ENCODE data around the gene LRP1.

LRP1 gene

DNA sequence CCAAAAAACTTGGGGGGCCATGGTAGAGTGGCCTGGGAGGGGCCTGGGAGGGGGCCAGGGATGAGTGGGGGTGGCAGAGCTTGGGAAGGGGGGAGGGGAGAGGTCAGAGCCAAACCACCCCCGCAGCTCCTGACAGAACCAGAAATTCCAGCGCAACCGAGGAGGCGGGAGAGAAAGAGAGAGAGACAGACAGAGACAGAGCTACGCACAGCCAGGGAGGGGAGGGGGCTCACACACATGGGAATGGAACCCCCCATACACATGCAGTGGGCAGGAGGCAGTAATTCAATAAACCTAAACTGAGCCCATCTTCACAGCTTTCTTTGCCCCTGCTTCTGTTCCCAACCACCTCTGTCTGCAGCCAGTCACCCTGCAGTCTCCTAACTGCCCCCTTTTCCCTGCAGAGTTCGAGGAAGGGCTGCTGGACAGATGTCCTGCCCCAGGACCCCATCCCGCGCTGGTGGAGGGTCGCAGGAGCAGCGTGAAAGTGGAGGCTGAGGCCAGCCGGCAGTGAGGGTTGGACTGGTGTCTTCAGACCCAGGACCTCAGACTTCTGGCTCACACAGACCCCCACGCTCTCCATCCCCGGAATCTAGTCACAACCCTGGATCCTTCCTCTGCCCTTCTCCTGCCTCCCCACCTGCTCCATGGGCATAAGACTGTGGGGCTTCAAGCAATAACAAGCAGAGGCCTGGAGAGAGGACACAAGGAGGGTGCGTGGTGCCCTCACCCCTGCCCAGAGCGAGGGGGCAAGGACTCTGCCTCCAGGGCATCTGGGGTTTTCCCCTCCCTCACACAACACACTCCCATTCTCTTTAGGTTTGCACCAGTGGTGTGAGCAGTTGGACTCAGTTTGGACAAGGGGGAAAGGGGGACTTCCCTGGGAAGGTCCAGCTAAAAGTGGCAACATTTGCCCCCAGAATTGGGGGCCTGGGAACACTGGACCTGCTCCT lies 33.8 kb upstream of the LRP1 start:
- no peak for DNase-seq (ENCODE audit: low read depth)

DNA sequence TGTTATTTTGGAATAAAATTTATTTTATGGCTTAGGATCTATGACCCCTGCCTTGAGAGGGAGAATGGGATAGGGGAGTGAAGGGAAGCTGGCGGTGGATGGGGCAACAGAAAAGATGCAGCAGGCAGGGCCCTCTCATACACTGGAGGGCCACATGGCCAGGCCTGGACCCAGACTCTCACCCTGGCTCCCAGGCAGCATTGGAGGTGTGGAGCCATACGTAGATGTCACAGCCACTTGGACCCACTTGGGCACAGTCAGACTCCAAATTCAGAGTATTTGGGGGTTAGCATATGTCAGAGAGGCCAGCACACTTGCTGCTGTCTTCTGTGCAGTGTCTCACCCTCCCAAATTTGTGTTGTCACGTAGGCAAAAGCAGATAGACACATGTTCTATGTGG lies 32.8 kb upstream of the LRP1 start:
- no peak for DNase-seq (ENCODE audit: low read depth)

DNA sequence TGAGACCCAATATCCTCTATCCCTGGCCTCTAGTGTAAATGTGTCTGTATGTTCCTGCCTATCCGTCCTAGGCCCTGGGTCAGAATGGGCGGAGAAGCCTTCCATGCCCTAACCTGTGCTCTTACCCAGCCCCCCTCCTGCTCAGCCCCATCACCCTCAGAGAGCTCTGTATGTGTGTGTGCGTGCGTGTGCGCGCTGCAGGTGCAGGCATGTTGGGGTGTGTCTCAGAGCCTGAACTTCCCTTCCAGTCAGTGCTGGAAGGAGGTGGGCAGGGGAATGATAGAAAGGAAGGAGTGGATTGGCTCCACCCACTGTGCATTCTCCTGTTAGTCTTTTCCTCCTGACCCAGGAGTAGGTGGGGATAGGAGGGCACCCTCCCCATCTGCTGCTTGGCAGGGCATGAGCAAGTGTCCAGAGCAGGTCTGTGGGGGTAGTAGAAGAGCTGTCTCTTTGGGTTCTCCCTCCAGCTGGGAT lies 32.1 kb upstream of the LRP1 start:
- DNase-seq (ENCODE audit: low read depth), result no peak

DNA sequence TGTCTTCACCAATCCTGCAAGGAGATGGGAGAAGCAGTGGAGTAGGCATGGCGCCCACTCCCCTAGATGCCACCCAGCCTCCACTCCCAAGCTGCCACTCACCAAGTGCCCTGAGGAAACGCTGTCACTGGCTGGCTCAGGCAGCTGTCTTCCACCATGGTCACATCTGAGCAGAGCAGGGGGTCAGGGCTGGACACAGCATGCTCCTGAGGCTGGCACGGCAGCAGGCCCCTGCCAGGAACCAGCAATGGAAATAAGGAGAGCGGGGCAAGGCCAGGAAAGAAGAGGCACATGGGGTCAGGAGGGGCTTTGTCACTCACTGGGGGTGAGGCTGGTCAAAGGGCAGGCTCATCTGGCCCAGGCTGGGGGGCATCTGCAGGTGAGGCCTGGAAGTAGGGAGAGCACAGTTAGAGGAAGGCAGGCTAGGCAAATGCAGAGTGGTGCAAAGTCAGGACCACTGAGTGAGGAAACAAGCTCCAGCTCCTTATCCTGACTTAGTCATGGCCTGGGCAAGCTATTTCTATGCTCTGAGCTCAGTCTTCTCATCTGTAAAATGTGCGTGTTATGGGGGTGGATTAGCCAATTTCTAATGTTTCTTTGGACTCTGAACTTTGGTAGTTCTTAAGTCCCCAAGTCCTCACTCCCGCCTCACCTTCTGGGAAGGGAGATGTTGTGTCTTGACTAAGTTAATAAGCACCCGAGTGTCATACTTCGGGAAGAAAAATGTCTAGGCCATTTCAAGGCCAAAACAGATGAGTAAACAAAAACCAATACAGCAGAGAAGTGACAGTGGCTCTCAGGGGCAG lies 31.3 kb upstream of the LRP1 start:
- DNase-seq (ENCODE audit: low read depth), result no peak

DNA sequence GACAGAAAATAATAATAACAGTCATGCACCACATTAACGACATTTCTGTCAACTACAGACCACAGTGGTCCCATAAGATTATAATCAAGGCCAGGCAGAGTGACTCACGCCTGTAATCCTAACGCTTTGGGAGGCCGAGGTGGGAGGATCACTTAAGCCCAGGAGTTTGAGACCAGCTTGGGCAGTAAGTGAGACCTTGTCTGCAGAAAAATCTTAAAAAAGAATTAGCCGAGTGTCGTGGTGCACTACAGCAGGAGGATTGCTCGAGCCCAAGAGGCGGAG lies 30.8 kb upstream of the LRP1 start:
- DNase-seq (ENCODE audit: low read depth), result no peak

DNA sequence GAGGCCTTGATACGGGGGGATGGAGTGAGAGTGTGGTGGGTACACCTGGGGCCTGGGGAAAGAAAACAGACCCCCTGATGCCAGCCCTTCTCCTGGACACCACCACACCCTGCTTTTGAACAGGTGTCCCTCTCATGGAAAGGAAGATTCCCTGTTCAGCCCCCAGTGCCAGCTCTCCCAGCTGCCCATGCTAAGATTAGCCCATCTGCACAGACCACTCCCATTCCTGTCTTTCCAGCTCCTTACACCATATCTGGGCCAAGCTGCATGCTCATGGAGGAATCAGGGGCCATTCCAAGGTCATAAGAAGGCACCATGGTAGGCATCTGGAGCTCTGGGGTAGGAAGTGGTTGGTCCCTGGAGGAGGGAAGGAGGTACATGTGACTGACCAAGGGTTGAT lies 29.7 kb upstream of the LRP1 start:
- no peak for DNase-seq (ENCODE audit: low read depth)

DNA sequence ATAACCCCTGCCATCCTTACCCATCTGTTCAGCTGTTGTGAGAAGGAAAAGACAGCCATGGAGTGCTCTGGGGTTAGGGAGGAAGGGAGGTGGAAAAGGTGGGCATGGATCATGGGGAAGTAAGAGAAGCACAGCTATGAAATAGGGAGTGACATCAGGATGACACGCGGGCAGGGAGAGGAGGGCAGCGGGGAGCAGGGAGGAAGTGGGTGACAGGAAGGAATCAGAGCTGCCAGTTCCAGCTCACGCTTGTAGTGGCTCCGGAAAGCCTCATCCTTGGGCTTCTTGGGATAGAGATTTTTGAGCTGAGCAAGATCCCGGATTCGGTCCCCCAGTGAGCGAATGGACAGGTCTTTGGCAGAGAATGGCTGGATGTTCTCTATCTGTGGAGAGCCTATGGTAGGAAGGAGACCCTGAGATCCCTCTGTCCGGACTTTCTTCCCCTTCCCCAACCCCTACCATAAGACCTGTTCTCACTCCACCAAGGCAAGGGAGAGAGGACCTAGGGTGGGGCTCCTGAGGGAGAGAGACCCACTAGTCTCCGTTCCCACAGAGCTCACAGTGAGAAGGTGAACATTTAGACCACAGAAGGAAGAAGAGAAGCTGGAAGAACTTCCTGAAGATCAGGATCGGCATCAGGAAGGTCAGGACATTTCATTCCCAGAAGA lies 29.1 kb upstream of the LRP1 start:
- DNase-seq (ENCODE audit: low read depth), result no peak

DNA sequence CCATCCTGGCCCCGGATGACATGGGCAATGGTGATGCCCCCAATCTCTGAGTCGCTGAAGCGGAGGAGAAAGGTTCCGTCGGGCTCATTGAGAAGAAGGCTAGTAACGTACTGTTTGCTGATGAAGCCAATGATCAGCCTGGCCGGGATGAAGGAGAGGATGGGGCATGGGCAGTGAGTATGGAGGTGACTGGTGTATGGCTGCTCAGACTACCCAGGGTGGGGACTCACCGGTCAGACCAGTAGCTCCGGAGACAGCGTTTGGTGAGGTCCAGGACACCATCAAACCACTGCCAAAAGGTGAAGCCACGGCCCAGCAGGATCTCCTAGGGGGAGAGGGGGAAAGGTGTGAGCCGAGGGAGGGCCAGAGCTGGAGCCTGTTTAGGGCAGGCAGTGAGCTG lies 28.5 kb upstream of the LRP1 start:
- no peak for DNase-seq (ENCODE audit: low read depth)

DNA sequence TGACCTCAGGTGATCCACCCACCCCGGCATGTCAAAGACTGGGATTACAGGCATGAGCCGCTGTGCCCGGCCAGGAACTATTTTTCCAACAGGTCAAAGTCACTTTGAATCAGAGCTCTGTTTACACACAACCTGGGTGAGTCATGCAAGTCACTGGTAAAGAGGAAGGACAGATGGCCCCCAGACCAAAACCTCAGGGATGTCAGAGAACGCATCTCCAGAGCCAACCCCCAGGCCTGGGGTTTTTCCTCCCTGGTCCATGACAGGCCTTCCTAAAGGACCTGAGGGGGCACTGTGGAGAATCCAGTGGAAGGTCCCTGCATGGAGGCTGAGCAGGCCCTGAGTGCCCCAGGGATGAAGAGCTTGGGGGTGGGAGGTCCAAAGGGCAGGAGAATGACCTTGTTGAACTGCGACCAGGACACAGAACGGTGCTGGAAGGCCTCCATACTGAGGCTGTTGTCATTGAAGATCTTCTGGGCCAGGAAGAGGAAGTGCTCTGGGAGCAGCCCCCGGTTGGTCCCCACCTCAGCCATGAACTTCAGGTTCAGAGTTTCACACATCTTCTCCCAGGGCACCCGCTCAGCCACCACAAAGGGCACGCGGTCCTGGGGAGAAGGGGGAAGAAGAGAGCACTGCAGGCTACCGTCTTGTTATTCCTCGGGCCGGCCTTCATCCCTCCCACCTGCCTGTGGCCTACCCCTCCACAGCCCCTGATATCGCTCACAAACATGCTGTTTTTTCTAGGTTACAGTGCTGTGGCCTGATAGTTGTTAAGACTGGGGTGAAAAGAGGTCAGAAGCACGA lies 26.2 kb upstream of the LRP1 start:
- no peak for DNase-seq (ENCODE audit: low read depth)

DNA sequence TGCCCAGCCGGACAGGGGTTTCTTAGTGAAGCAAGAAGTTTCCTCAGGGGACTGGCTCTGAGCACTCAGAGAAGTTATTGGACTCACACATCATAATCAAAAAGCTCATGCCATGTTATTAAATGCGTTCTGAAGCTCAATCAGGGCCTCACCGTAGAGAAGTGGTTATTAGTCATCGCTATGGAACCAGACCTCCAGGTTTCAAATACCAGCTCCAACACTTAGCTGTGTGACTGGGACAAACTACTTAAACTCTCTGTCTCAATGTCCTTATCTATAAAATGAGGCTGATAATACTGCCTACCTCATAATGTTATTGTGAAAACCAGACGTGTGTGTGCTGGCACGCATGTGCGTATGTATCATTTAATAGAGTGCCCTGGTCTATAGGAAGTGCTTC lies 24.4 kb upstream of the LRP1 start:
- DNase-seq (ENCODE audit: low read depth), result no peak

DNA sequence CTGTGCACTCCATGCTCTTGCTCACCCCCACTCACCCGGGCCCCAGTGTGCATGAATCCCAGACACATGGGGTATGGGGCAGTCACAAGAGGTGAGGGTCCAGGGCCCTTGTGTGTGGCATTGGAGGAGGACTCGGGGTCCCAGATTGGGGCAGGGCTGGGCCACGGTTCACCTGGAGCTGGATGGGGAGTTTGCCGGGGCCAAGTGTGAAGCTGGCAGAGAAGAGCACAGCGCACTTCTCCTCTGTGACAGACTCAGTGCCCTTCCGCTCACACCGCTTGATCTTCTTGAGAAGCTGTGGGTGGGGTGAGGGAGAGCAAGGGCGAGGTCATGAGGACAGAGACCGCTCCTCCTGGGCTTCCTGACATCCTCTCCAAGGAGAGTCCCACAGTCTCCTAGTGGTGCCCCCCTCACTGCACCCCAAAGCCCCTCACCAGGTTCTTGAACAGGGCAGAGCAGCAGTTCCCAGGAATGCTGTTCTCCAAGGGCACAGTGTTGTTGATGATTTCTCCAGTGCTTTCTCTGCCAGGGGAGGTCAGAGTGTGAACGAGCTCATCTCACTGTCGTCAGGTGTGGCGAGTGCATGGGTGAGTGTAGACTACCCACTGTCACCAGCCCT lies 23.9 kb upstream of the LRP1 start:
- no peak for DNase-seq (ENCODE audit: low read depth)

DNA sequence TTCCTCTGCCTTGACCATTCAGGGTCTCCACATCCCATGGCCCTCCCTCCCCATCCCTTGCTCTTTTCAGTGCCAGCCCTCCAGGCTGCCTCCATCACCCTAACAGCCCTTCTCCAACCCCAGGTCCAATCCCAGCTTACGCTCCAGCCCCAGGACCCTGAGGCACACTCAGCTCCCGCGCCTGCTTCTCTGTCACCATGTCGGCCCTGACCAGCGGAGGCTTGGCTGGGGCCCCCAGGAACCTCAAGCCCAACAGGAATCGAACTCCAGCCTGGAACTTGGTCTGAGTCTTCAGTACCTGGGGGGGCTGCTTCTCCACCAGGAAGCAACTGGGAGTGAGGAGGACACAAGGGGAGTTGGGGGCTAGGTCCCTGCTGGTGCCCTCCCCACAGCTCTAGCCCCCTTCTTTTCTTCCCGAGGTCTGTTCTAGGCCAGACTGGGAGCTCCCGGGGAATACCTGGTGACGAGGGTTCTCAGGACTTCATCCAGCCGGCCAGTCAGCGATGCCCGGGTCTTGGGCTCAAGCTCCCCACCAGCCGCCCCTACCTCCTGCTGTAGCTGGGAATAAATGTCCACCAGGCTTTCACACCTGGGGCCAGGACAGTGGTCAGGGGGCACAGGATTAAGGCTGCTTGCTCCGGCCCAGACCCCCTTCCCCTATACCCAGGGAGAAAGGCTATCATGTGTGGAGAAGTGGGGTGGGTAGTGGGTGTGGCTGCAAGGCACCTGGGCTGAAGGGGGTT lies 23.1 kb upstream of the LRP1 start:
- DNase-seq (ENCODE audit: low read depth), result no peak

DNA sequence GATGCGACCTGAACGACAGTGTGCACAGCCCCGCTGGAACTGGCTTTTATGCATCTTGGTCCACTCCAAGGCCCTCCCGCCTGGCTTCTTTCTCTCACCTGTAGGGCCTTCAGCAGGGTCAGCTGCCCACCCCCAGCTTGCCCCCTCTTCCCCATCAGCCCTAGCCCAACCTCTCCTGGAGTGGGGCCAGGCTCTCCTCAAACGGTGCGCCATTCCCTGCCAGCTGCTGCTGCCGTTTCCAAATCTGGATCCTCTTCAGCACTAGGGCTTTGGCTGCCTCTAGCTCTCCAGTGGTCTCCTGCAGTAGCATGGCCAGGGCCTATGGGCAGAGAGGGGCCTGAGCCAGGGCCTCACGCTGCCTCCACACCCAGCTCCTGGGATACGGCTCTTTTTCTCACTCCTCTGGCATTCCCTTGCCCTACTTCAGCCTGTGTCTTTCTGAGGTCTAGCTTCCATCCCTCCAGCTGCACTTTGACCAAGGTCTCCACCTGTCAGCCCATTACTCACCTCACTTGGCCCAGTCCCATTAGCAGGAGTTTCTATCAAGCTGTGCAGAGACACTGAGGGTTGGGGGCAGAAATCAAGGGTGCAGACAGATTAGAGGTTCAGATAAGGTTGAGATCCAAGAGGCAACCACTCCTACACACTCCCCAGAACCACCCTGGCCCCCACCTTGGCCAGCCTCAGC lies 22.1 kb upstream of the LRP1 start:
- DNase-seq (ENCODE audit: low read depth), result no peak

DNA sequence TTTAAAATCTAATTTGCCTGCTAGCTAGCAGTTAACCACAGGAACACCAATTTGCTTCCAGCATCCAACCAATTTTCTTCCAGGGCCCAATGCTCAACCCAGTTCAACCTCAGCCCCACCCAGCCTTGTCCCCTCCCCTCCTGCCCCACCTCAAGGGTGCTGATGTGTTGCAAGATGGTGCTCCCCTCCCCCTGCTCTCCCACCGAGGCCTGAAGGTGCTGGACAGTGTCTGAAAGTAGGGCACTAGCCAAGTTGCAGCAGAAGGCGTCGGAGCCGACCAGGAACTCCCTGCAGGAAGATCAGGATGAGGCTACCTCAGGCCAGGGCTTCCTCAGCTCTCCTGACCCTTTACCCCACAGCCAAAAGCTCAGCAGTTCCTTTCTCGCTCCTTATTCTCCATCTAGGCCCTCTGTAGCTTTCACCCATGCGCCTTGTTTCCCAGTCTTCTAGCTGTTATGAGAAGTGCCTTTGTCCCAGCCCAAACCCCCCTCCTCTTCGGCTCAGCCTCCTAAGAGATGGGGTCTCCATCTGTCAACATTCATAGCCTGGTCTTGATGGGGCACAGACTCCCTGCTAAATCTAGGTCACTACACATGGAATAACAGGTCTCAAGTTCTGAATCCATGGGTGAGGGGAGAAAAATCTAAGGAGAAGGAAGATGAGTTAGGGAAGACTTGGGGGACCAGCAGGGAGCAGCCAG lies 20.7 kb upstream of the LRP1 start:
- DNase-seq (ENCODE audit: low read depth), result no peak

DNA sequence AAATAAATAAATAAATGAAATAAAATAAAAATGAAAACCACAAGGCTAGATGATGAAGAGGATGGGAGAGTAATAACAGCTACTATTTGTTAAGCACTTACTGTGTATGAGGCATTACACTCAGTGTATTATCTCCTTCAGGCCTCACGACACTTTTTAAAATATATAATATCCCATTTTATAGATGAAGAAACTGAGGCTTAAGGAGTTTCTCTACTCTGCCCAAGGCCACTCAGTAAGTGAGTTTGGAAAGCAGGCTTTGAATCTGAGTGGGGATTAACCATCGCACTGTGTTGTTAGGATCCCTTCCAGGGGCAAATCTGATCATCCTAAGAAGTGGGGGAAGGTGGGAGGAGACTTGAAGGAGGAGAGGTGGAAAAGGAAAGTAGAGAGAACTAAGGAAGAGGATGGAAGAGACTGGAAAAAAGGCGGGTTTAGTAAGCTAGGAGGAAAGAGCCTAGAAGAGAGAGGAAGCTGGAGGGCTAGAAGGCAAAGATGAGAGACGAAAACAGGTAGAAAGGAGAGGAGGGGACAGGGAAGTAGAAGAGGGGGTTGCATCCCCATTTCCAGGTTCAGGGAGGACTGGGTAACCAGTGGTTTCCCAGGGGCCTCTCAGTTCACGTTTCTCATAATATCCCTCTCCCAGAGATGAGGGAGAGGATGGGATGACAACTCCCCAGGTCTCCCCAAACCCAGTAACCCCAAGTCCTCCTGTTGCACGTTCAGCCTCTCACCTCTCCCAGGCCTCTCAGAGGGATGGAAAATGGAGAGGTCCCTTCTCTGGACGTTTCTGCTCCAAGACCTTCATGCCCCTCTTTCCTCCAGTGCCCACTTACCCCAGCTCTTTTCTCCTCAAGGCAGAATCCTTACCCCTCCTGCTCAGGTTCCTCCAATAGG lies 18.8 kb upstream of the LRP1 start:
- DNase-seq (ENCODE audit: low read depth), result no peak

DNA sequence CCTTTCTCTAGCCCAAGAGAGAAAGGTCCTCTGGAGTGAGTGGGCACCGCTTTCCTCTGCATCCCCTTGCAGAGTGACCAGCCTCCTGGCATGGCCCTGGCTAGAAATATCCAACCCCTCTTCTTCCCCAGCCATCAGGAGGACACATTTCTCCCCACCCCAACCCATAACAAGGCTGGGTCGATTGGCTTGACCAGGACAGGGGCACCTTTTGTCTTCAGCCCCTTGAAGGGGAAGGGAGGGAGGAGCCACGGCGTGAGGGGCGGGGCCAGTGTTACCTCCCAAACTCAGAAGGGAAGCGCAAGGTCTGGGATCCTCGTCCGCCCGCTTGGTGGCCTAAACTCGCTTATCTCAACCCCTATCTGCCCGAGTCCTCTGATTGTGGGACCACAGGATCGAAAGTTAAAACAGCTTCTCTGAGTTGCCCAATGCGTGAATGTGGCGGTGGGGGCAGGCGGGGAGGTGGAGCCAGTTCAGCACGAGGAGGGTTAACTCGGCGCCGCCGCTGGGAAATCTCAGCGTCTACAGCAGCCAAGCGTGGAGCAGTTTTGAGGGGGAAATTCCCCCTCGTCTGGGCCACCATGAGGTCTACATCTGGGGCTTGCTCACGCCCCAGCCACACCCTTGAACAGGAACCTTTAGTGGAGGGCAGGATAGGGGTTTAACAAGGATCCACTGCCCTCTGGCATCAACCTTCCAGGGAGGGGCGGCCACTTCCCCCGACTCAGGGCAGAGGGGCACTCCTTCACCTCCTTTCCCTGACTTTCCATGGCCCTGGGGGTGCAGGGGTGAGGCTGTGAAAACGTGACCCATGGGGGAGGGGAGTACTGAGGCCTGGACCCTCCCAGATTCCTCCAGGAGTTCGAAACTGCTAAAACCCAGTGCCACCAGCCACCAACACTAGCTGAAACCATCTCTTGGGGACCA lies 17.9 kb upstream of the LRP1 start:
- DNase-seq (ENCODE audit: low read depth), result no peak

DNA sequence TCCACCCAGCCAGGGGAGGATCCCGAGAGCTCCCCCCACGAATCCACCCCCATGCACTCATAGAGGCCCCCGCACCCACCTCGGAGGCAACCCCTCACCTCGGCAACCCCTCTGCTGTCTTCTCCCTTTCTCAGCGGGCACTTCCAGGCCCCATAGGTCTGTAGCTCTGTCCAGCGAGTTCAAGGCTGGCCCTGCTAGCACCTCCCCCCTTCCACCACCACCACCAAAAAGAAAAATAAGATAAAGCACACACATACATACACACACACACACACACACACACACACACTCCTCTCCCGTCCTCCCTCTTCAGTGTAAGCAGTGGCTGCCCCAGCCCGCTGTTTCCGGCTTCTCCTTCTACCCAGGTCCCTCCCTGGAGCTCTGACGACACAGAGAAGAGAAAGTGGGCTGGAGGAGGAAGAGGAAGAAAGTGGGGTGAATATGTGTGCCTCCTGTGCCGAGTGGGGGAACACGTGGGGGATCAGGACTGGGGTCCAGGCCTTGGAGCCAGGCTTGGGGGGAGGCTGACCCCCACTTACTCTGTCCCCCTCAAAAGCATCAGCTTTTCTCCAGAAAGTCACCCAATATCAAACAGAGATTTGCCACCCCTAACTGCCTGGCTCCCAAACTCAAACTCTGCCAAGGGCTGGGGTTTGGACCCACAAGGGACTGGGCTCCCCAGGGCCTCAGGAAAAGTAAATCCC lies 17.1 kb upstream of the LRP1 start, which contains the start of gene STAT6:
TSS of gene STAT6 (minus strand) at position 332 of the 704 bp plus-strand sequence. CDS start 3,084 bp downstream, outside the sequence.
- peak; percentile 61 for DNase-seq (ENCODE audit: low read depth)

All from GM04504 (cell line).